HepG2 (cell line): ENCODE measurements around the gene RINL. TPM values are rescaled to one million over a fixed set of nuclear protein-coding genes. Genes with fewer than 3 reads are reported as not detected.

ENCODE experiments used
- CCAR2 ChIP-seq: fragments of 200-400 bp; formaldehyde crosslinking; optimal IDR thresholded peaks from 2 replicates; pipeline ENCODE3; 2018; ENCODE audit warnings: low read depth, mild to moderate bottlenecking, low read length, moderate library complexity
- ELF1 ChIP-seq: sonication (generic); formaldehyde crosslinking; IDR thresholded peaks from 2 replicates; pipeline ENCODE4 v1.4.0; 2020; ENCODE audit warnings: missing genetic modification reagents
- ETV6 ChIP-seq: sonication (generic); formaldehyde crosslinking; conservative IDR thresholded peaks from 2 replicates; pipeline ENCODE4 v1.4.0; 2020; ENCODE audit warnings: missing genetic modification reagents
- GATAD1 ChIP-seq: IDR thresholded peaks from 2 replicates; pipeline ENCODE4 v1.6.1; 2016; ENCODE audit warnings: missing genetic modification reagents, missing compliant biosample characterization
- GLI4 ChIP-seq: sonication (generic); formaldehyde crosslinking; IDR thresholded peaks from 2 replicates; pipeline ENCODE4 v1.5.1; 2020; ENCODE audit warnings: missing genetic modification reagents, mild to moderate bottlenecking, moderate library complexity, borderline replicate concordance
- HDAC6 ChIP-seq: fragments of 200-600 bp; sonication (generic); IDR thresholded peaks from 2 replicates; pipeline ENCODE4 v1.7.0; 2017; ENCODE audit warnings: mild to moderate bottlenecking, antibody characterized with exemption, low read length, low read depth
- HOXD1 ChIP-seq: sonication (generic); formaldehyde crosslinking; IDR thresholded peaks from 2 replicates; pipeline ENCODE4 v1.5.0; 2020; ENCODE audit warnings: missing genetic modification reagents
- KDM4B ChIP-seq: sonication (generic); formaldehyde crosslinking; IDR thresholded peaks from 2 replicates; pipeline ENCODE4 v1.4.0; 2020; ENCODE audit warnings: missing genetic modification reagents
- MAF1 ChIP-seq: sonication (generic); formaldehyde crosslinking; IDR thresholded peaks from 2 replicates; pipeline ENCODE4 v1.5.0; 2020; ENCODE audit warnings: missing genetic modification reagents, borderline replicate concordance
- MNT ChIP-seq: fragments of 450-650 bp; IDR thresholded peaks from 2 replicates; pipeline ENCODE4 v1.6.1; 2016
- REXO4 ChIP-seq: sonication (generic); formaldehyde crosslinking; IDR thresholded peaks from 2 replicates; pipeline ENCODE4 v1.8.0; 2022; ENCODE audit warnings: missing genetic modification reagents, mild to moderate bottlenecking, borderline replicate concordance
- SSRP1 ChIP-seq: IDR thresholded peaks from 2 replicates; pipeline ENCODE4 v1.6.1; 2016; ENCODE audit warnings: control low read depth
- TGIF2 ChIP-seq: IDR thresholded peaks from 2 replicates; pipeline ENCODE4 v1.6.1; 2016; ENCODE audit warnings: control low read depth, missing compliant biosample characterization
- ZBTB43 ChIP-seq: sonication (generic); formaldehyde crosslinking; conservative IDR thresholded peaks from 2 replicates; pipeline ENCODE4 v1.4.0; 2020; ENCODE audit warnings: missing genetic modification reagents
- ZBTB46 ChIP-seq: sonication (generic); formaldehyde crosslinking; IDR thresholded peaks from 2 replicates; pipeline ENCODE4 v1.4.0; 2020; ENCODE audit warnings: mild to moderate bottlenecking, missing genetic modification reagents, borderline replicate concordance
- ZMAT3 ChIP-seq: sonication (generic); formaldehyde crosslinking; conservative IDR thresholded peaks from 2 replicates; pipeline ENCODE4 v1.7.0; 2021; ENCODE audit warnings: missing genetic modification reagents
- ZNF17 ChIP-seq: sonication (generic); formaldehyde crosslinking; IDR thresholded peaks from 2 replicates; pipeline ENCODE4 v1.5.0; 2020; ENCODE audit warnings: mild to moderate bottlenecking, missing genetic modification reagents
- ZNF225 ChIP-seq: sonication (generic); formaldehyde crosslinking; IDR thresholded peaks from 2 replicates; pipeline ENCODE4 v1.4.0; 2020; ENCODE audit warnings: mild to moderate bottlenecking, missing genetic modification reagents
- ZNF550 ChIP-seq: sonication (generic); formaldehyde crosslinking; IDR thresholded peaks from 2 replicates; pipeline ENCODE4 v1.4.0; 2020; ENCODE audit warnings: mild to moderate bottlenecking, missing genetic modification reagents, borderline replicate concordance
- ZNF556 ChIP-seq: sonication (generic); formaldehyde crosslinking; IDR thresholded peaks from 2 replicates; pipeline ENCODE4 v1.4.0; 2020; ENCODE audit warnings: mild to moderate bottlenecking, missing genetic modification reagents, borderline replicate concordance
- ZNF572 ChIP-seq: sonication (generic); formaldehyde crosslinking; IDR thresholded peaks from 2 replicates; pipeline ENCODE4 v1.5.1; 2020; ENCODE audit warnings: mild to moderate bottlenecking, missing genetic modification reagents
- ZNF614 ChIP-seq: IDR thresholded peaks from 2 replicates; pipeline ENCODE4 v1.6.1; 2018; ENCODE audit warnings: missing biosample characterization, missing genetic modification reagents, inconsistent platforms, borderline replicate concordance
- ZNF777 ChIP-seq: sonication (generic); formaldehyde crosslinking; IDR thresholded peaks from 2 replicates; pipeline ENCODE4 v1.4.0; 2020; ENCODE audit warnings: missing genetic modification reagents
- ZNF800 ChIP-seq: sonication (generic); formaldehyde crosslinking; IDR thresholded peaks from 2 replicates; pipeline ENCODE4 v1.4.0; 2020; ENCODE audit warnings: missing genetic modification reagents
- ZSCAN31 ChIP-seq: sonication (generic); formaldehyde crosslinking; IDR thresholded peaks from 2 replicates; pipeline ENCODE4 v1.5.0; 2020; ENCODE audit warnings: low read depth, mild to moderate bottlenecking, missing genetic modification reagents
- polyA plus RNA-seq, 8 experiments: library from polyadenylated mRNA; depleted of rRNA in 3 of 8; stranded (reverse) in 7 of 8; unstranded in 1 of 8; fragments of >200 nt; fragmentation: Illumina TruSeq in 4 of 8; extraction: Trizol in 4 of 8; gene quantifications; 2 replicates each; pipeline versions ENCODE4 v1.2.1 to v1.2.3, GENCODE V29; 2011 to 2016; ENCODE audit warnings: low read depth in 4 of 8, missing spikeins in 1 of 8, mixed read lengths in 1 of 8; ENCODE audit not compliant: insufficient read depth in 1 of 8
- total RNA-seq, 5 experiments: library from RNA; depleted of rRNA; stranded (reverse); fragments of >200 nt; fragmentation: Illumina TruSeq; extraction: Trizol; gene quantifications; 2 replicates each; pipeline ENCODE4 v1.2.3, GENCODE V29; 2016; ENCODE audit warnings: low read depth in 1 of 5

RINL gene
- total and polyA plus RNA-seq, 2 of the 13 experiments (the other 11 are each of a cell fraction or from before 2014, with no cell fraction given), result 11.4 to 18.0 TPM

GRCh38 chr19:38849147-38849859, 28.8 kb downstream of the RINL start (continued):
- TF ChIP-seq TGIF2 (CRISPR knock-in tag), result 0 out of 2 replicates have a peak, but pooled peaks have one; percentile 16
- no peak; the same call in 1 of the 2 replicates for TF ChIP-seq ZSCAN31 (CRISPR knock-in tag)
- TF ChIP-seq HDAC6, result no peak
- TF ChIP-seq ZNF556 (CRISPR knock-in tag), result no peak; the same call in 1 of the 2 replicates
- no peak for TF ChIP-seq REXO4 (CRISPR knock-in tag)
- TF ChIP-seq ETV6 (CRISPR knock-in tag), result no peak; the same call in 1 of the 2 replicates
- TF ChIP-seq ZNF614, result no peak
- no peak for TF ChIP-seq MAF1 (CRISPR knock-in tag)
- no peak for TF ChIP-seq ELF1 (CRISPR knock-in tag)
- TF ChIP-seq KDM4B (CRISPR knock-in tag), result no peak
- TF ChIP-seq ZNF777 (CRISPR knock-in tag), result 0 out of 2 replicates have a peak, but pooled peaks have one; percentile 8
- TF ChIP-seq ZBTB43 (CRISPR knock-in tag), result no peak
- TF ChIP-seq MNT, result peak; percentile 64
- TF ChIP-seq ZNF550 (CRISPR knock-in tag), result no peak
- TF ChIP-seq HOXD1 (CRISPR knock-in tag), result no peak
- TF ChIP-seq CCAR2, result no peak
- TF ChIP-seq GLI4 (CRISPR knock-in tag), result peak; percentile 65; the same call in 1 of the 2 replicates
- no peak for TF ChIP-seq ZNF572 (CRISPR knock-in tag)
- TF ChIP-seq ZBTB46 (CRISPR knock-in tag), result no peak
- TF ChIP-seq ZMAT3, result peak; percentile 21; the same call in 1 of the 2 replicates
- TF ChIP-seq ZNF225 (CRISPR knock-in tag), result peak; percentile 27; the same call in 1 of the 2 replicates
- no peak for TF ChIP-seq ZNF800 (CRISPR knock-in tag)
- 0 out of 2 replicates have a peak, but pooled peaks have one; percentile 22 for TF ChIP-seq GATAD1
- no peak for TF ChIP-seq ZNF17 (CRISPR knock-in tag)
- TF ChIP-seq SSRP1 (CRISPR knock-in tag), result no peak; the same call in 1 of the 2 replicates
